Activated naive CD8-positive, alpha-beta T cell (primary cell): Measurements from ENCODE around the gene TMEM132C.

Source experiments
- H3K27ac Mint-ChIP-seq: one replicate; pipeline ENCODE4 v1.8.0; 2021; ENCODE audit warnings: mixed read lengths
- H3K27me3 Mint-ChIP-seq: one replicate; pipeline ENCODE4 v1.8.0; 2021; ENCODE audit warnings: mixed read lengths
- H3K36me3 Mint-ChIP-seq: one replicate; pipeline ENCODE4 v1.8.0; 2021; ENCODE audit warnings: mixed read lengths
- H3K4me1 Mint-ChIP-seq: one replicate; pipeline ENCODE4 v1.8.0; 2021; ENCODE audit warnings: low read depth, mixed read lengths
- H3K4me3 Mint-ChIP-seq: one replicate; pipeline ENCODE4 v1.8.0; 2021; ENCODE audit warnings: mild to moderate bottlenecking, mixed read lengths
- H3K9me3 Mint-ChIP-seq: one replicate; pipeline ENCODE4 v1.8.0; 2021; ENCODE audit warnings: low read depth, mixed read lengths

Gene TMEM132C

DNA sequence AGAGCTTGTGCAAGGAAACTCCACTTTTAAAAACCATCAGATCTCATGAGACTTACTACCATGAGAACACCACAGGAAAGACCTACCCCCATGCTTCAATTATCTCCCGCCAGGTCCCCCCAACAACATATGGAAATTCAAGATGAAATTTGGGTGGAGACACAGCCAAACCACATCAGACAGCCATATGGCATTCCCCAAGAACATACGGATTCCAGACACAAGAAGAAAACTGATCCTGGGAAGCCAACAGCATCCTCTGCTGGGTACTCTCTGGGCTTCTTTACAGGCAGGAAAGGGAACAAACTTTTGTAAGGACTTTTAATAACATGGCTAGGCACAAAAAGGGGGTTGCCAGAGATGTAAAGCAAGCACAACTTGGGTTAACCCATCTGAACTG, 127.2 kb downstream of the TMEM132C start:
- Mint-ChIP-seq H3K36me3 (no peaks in the 10 kb centered on the region), H3K4me1 (no peaks in the 10 kb centered on the region), H3K27me3 (no peaks in the 10 kb centered on the region), H3K4me3 (no peak overlapping the region), H3K9me3 (no peaks in the 10 kb centered on the region), H3K27ac (no peak overlapping the region)

DNA sequence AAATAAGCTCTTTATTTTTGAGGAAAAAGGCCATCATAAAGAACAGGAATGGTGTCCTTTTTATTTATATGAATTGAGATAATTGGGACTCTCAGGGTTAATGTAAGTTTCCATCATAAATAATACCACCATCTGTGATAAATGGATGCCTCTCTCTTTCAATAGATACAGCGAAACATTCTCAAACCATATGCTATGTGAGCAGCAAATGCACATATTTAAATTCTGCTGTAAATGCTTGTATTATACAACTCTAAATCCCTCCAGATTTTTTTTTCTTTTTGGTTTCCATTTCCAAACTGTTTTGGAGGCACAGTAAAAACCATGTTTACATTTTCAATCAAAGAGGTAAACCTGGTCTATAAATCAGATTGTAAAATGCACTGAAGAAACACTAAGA, 132.3 kb downstream of the TMEM132C start:
- H3K4me1 Mint-ChIP-seq, result no peaks in the 10 kb centered on the region
- no peaks in the 10 kb centered on the region for H3K36me3 Mint-ChIP-seq
- H3K27ac Mint-ChIP-seq, result no peak overlapping the region
- H3K9me3 Mint-ChIP-seq, result no peaks in the 10 kb centered on the region
- peaks cover 2% of the 10 kb centered on the region for H3K27me3 Mint-ChIP-seq
- no peak overlapping the region for H3K4me3 Mint-ChIP-seq

DNA sequence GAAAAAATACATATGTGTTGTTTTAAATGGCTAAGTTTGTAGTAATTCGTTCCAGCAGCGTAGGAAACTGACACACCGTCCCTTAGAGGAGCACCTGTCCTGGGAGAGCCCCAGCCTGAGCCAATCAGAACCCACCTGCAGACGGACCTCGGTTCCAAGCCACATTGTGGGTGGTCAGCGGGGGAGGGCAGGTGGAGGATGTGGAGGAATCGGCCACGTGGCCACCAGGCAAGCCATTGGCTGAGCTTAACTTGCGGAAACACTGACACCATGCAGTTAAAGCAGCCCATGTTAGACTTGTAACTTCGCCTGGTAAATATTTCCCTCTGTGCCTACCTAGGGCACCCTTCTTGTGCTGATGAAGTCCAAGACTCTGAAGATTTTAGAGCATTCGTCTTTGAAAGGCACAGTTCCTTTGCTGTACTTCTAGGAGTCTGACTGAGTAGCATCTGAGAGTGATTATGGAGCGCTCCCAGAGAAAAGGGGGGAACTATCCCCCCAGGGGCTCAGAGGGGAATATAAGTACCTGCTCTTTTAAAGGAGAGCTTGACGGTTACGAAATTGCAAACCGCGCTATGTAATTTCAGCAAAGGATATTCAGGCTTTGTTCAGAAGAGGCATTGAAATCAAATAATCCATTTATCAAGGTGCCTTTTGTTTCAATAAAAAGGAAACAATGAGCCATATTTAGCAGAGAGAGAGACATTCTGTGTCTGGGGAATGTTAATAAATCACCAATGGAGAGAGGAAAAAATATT, 135.7 kb downstream of the TMEM132C start:
- H3K4me3 Mint-ChIP-seq, result no peak overlapping the region
- H3K4me1 Mint-ChIP-seq, result no peaks in the 10 kb centered on the region
- no peak overlapping the region for H3K27ac Mint-ChIP-seq
- H3K36me3 Mint-ChIP-seq, result no peaks in the 10 kb centered on the region
- peaks cover 2% of the 10 kb centered on the region for H3K27me3 Mint-ChIP-seq
- no peaks in the 10 kb centered on the region for H3K9me3 Mint-ChIP-seq

DNA sequence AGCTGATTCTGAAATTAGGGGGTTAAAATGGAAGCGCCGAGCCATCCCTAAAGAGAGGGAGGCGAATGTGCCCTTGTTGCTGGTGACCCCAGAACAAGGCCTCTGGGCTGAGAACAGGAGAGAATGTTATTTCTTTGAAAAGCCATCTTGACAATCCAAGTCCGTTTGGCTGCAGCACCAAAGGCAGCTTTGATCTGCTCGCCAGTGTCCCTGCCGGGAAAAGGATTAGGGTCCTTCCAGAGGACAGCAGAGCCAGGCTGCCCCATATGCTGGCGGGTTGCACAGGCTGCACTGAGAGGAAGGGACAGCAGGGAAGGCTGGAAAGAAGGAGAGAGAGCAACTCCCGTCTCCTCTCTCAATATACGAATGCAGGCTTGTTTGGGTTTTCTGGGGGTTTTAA, 141.7 kb downstream of the TMEM132C start:
- H3K9me3 Mint-ChIP-seq, result peaks cover 3% of the 10 kb centered on the region
- H3K36me3 Mint-ChIP-seq, result no peaks in the 10 kb centered on the region
- H3K4me1 Mint-ChIP-seq, result no peaks in the 10 kb centered on the region
- H3K27me3 Mint-ChIP-seq, result no peaks in the 10 kb centered on the region
- H3K4me3 Mint-ChIP-seq, result no peak overlapping the region
- H3K27ac Mint-ChIP-seq, result no peak overlapping the region

DNA sequence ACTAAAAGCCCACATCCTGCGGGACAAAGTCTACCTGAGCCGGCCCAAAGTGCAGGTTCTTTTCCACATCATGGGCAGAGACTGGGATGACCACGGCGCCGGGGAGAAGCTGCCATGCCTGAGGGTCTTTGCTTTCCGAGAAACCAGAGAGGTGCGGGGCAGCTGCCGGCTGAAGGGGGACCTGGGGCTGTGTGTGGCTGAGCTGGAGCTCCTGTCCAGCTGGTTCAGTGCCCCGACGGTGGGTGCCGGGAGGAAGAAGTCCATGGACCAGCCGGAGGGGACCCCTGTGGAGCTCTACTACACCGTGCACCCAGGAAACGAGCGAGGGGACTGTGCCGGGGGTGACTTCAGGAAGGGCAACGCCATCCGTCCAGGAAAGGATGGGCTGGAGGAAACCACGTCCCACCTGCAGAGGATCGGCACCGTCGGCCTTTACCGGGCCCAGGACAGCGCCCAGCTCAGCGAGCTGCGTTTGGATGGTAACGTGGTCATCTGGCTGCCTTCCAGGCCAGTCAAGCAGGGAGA, 148.1 kb downstream of the TMEM132C start:
- Mint-ChIP-seq H3K4me3 (no peak overlapping the region), H3K9me3 (peaks cover 3% of the 10 kb centered on the region), H3K27me3 (no peaks in the 10 kb centered on the region), H3K27ac (no peak overlapping the region), H3K4me1 (no peaks in the 10 kb centered on the region), H3K36me3 (no peaks in the 10 kb centered on the region)

DNA sequence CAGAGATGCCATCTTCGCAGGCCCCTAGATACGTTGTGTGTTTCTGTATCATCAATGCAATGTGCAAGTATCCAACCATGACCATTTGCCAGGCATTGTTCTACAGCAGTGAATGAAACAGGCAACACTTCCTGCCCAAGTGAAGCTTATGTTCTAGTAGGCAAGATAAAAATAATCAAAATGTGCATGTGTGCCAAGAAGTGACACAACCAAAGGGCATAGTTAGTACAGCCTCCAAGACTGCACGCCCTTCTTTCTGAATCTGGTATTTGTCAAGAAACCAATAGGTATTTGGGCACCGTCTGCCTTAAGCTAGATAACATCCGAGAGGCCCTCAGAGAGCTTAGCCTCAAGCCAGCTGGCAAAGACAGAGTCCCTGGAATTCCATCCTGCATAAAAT, 152.0 kb downstream of the TMEM132C start:
- no peaks in the 10 kb centered on the region for H3K36me3 Mint-ChIP-seq
- no peaks in the 10 kb centered on the region for H3K27me3 Mint-ChIP-seq

DNA sequence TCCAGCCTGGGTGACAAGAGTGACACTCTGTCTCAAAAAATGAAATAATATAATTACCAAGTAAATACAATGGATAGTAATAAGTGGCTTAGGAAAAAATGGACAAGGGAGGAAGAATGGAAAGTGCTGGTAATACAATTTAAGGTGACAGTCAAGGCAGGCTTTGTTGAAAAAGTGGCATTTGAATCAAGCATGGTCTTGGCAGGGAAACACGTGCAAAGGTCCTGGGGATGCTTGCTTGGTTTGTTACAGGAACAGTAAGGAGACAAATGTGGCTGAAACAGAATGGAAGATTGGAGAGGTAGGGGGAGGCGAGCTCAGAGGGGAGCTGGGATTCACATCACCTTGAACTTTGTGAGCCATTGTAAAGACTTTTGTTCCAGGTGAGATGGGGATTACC, 153.2 kb downstream of the TMEM132C start:
- no peaks in the 10 kb centered on the region for H3K4me1 Mint-ChIP-seq
- H3K27me3 Mint-ChIP-seq, result no peaks in the 10 kb centered on the region
- H3K36me3 Mint-ChIP-seq, result no peaks in the 10 kb centered on the region
- no peak overlapping the region for H3K27ac Mint-ChIP-seq
- H3K9me3 Mint-ChIP-seq, result no peaks in the 10 kb centered on the region
- H3K4me3 Mint-ChIP-seq, result no peak overlapping the region

More for the DNA sequence above, 152.0 kb downstream of the TMEM132C start:
- no peaks in the 10 kb centered on the region for H3K9me3 Mint-ChIP-seq
- no peak overlapping the region for H3K27ac Mint-ChIP-seq
- H3K4me1 Mint-ChIP-seq, result no peaks in the 10 kb centered on the region
- H3K4me3 Mint-ChIP-seq, result no peak overlapping the region

DNA sequence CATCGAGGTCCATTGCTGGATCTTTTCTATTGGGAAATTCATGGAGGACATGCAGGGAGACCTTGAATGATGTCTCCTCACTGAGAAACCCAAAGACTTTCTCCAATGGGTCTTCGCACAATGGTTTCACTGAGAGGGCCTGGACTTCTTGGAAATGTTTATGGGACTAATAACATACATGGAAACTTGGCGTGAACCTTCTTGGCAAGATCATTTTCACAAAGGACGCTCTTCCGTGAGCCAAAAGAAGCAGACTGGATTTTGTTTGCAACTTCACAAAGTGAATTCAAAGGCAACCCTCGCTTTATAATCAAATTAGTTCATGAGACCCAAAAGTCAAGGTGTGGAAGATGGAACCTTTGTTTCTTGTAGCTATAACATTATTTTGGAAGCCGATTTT, 154.4 kb downstream of the TMEM132C start:
- no peak overlapping the region for H3K4me3 Mint-ChIP-seq
- H3K27me3 Mint-ChIP-seq, result no peaks in the 10 kb centered on the region
- no peaks in the 10 kb centered on the region for H3K9me3 Mint-ChIP-seq
- H3K36me3 Mint-ChIP-seq, result no peaks in the 10 kb centered on the region
- no peak overlapping the region for H3K27ac Mint-ChIP-seq
- no peaks in the 10 kb centered on the region for H3K4me1 Mint-ChIP-seq

DNA sequence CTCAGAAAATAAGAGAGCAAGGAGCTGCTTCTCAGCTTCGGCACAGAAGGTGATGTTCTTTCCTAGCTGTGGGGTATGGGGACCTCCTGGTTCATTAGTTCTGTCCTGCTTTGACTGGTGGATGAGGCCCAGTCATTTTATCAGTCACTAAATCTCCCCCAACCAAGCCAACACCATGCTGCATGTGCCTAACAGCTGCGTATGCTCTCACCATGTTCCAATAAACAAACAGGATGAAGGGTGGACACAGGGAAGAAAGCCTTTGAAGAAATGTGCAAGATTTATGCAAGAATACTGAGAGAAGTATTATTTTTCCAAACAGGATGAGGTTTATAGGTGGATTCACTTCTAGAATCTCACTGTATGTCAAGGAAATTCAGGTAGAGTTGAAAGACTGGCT, 156.2 kb downstream of the TMEM132C start:
- Mint-ChIP-seq H3K9me3 (no peaks in the 10 kb centered on the region), H3K27ac (no peak overlapping the region), H3K36me3 (no peaks in the 10 kb centered on the region), H3K4me3 (no peak overlapping the region), H3K27me3 (no peaks in the 10 kb centered on the region), H3K4me1 (no peaks in the 10 kb centered on the region)

DNA sequence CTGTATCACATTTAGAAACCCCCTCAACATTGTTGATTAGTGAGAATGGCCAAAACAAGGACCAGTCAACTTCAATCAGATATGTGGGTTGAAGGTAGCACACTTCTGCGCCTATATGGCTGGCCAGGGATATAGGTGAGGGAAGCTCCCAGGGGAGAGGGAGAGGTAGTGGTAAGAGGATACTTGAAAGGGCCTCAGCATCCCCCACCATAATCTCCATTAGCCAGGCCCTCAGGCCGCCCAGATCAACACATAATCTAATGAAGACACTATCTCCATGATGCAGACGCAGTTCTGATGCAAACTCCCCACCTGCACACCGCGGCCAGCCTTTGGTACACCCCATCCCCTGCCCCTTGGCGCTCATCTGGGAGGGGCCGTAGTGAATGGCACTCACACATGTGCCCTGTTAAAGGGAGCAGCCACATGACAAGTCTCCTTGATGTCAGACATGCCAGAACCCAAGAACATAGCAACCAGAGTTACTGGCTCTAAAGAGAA, 158.0 kb downstream of the TMEM132C start:
- Mint-ChIP-seq H3K4me3 (no peak overlapping the region), H3K27ac (no peak overlapping the region), H3K36me3 (no peaks in the 10 kb centered on the region), H3K9me3 (peaks cover 3% of the 10 kb centered on the region), H3K4me1 (no peaks in the 10 kb centered on the region), H3K27me3 (peaks cover 2% of the 10 kb centered on the region)

DNA sequence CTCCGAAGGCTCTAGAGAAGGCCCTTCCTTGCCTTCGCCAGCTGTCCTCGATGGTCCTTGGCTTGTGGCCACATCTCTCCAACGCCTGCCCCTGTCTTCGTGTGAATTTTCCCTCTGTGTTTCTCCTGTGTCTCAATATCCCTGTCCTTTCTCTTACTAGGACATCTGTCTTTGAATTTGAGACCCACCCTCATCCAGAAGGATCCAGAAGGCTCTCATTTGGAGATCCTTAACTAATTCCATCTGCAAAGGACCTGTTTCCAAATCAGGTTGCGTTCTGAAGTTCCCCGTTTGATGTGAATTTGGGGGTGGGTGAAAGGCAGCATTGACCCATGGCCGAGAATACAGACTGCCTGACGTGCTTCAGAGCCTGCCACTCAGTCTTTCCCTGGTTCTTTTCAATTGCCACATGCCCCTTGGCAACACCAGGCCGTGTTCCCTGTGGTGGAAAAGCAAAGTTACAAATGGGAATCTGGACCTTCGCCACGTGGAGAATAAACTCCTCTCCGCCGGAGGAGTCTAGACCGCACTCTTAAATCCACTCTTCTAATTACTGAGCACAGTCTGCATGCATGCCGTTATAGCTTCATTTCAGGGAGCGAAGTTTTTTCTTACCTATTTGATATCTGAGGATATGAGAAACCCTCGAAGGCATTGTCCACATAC, 158.8 kb downstream of the TMEM132C start:
- no peak overlapping the region for H3K4me3 Mint-ChIP-seq
- H3K27ac Mint-ChIP-seq, result no peak overlapping the region
- H3K27me3 Mint-ChIP-seq, result peaks cover 2% of the 10 kb centered on the region
- no peaks in the 10 kb centered on the region for H3K4me1 Mint-ChIP-seq
- no peaks in the 10 kb centered on the region for H3K36me3 Mint-ChIP-seq
- H3K9me3 Mint-ChIP-seq, result peaks cover 3% of the 10 kb centered on the region

DNA sequence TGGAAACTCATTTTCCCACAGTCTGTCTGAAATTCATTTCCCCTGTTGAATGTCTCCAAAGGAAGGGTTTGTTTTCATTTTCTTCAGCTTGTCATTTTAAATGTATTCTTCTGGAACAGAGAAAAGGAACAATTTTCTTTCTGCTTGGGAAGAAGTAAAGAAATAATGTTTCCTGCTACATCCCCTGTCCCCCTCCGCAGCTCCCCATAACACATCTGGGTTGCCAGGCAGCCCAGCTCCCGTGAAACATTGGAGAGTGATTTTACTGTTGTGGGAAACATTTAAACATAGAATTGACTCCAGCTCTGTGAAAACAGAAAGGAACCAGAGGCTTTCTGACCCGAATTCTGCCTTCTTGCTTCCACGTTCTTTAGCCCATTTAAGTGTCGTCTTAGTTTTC, 159.5 kb downstream of the TMEM132C start:
- no peak overlapping the region for H3K27ac Mint-ChIP-seq
- peaks cover 2% of the 10 kb centered on the region for H3K27me3 Mint-ChIP-seq
- H3K36me3 Mint-ChIP-seq, result no peaks in the 10 kb centered on the region
- H3K4me1 Mint-ChIP-seq, result no peaks in the 10 kb centered on the region
- H3K4me3 Mint-ChIP-seq, result no peak overlapping the region
- peaks cover 3% of the 10 kb centered on the region for H3K9me3 Mint-ChIP-seq

DNA sequence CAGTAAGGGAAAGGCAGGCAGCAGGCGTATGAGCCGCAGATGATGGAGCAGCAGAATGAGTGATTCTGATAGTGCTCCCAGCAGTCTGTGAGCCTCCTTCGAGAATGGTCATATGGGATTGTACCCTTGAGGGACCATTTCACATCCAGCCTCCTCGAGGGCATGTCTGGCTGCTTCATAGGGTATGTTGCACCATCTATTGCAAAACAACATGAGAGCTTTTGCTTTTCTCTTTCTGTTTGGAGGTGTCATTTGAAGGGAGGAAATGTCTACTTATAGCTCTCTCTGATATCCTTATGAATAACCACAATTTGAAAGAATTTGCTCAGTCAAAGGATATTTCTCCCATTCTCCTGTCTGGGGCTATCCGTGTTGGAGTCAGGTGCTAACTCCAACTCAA, 172.8 kb downstream of the TMEM132C start:
- Mint-ChIP-seq H3K4me3 (no peak overlapping the region), H3K4me1 (no peaks in the 10 kb centered on the region), H3K9me3 (no peaks in the 10 kb centered on the region), H3K27ac (no peak overlapping the region), H3K36me3 (no peaks in the 10 kb centered on the region), H3K27me3 (no peaks in the 10 kb centered on the region)

DNA sequence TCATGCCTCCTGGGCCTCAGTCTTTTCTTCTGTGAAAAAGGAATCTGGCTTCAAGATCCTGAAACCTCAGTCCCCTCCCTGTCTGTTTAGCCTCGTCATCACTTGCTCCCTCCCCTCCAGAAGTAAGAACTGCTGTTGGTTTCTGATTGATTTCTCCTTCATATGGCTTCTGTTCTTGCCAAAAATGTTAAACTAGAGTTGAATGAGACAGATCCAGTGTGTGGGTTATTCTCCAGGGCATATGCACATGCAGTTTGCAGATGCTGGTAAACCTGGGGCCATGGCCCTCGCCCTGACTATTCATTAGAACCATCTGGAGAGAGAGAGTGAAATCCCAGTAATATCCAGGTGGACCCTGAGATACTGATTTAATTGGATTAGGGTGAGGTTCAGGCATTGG, 175.1 kb downstream of the TMEM132C start:
- Mint-ChIP-seq H3K4me1 (no peaks in the 10 kb centered on the region), H3K27ac (no peak overlapping the region), H3K9me3 (no peaks in the 10 kb centered on the region), H3K4me3 (no peak overlapping the region), H3K36me3 (no peaks in the 10 kb centered on the region), H3K27me3 (no peaks in the 10 kb centered on the region)

DNA sequence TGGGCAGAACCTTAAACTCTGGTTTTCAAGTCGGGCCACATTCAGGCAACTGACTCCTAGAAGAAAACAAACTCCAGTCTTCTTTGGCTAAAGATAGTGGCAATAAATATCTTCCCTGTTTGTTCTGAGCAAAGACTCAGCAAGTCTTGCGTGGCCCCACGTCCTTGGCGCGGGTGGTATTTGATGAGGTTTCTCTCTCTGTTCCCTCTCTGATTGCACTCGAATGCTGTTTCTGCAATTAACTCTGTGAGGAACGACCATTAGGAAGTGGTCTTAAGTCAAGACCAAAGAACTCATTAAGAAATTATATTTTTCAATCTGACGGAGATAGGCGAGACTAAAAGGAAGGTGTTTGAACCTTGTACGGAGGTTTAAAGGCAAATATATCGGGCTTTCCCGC, 177.6 kb downstream of the TMEM132C start:
- Mint-ChIP-seq H3K27ac (no peak overlapping the region), H3K27me3 (no peaks in the 10 kb centered on the region), H3K4me1 (no peaks in the 10 kb centered on the region), H3K36me3 (no peaks in the 10 kb centered on the region), H3K9me3 (no peaks in the 10 kb centered on the region), H3K4me3 (no peak overlapping the region)
